ENCODE data around the gene HRG.

HRG gene, protein sequence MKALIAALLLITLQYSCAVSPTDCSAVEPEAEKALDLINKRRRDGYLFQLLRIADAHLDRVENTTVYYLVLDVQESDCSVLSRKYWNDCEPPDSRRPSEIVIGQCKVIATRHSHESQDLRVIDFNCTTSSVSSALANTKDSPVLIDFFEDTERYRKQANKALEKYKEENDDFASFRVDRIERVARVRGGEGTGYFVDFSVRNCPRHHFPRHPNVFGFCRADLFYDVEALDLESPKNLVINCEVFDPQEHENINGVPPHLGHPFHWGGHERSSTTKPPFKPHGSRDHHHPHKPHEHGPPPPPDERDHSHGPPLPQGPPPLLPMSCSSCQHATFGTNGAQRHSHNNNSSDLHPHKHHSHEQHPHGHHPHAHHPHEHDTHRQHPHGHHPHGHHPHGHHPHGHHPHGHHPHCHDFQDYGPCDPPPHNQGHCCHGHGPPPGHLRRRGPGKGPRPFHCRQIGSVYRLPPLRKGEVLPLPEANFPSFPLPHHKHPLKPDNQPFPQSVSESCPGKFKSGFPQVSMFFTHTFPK

DNA sequence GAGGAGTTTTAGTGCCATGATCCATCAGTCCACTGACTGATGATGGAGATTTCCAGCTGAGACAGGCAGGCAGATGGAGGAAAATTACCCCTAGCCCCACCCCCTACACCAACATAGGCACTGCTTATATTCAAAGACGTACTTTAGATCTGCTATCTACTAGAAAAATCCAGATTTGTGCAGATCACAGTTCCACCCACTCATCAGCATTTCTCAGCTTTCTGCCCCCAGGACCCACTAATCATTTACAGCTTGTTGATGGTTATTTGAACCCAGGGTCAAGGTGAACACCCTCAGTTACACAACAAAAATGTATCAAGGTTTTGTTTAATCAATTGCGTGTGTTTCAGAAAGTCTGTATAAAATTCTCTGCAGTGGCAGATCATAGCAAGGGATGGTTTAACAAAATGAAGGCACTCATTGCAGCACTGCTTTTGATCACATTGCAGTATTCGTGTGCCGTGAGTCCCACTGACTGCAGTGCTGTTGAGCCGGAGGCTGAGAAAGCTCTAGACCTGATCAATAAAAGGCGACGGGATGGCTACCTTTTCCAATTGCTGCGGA, at the start of gene HRG:
Gene HRG (plus strand): TSS at position 390 of the 564 bp plus-strand sequence. CDS start 18 bp downstream, at position 408.
- Mint-ChIP-seq H3K27ac (no peak within 1 kb of the TSS), H3K4me1 (ENCODE audit: low read depth) (peaks cover 11% of the 10 kb centered on the region), H3K36me3 (no peaks in the 10 kb centered on the region), H3K9me3 (ENCODE audit: low read depth) (no peaks in the 10 kb centered on the region), H3K4me3 (no peak within 1 kb of the TSS), H3K27me3 (peaks cover 1% of the 10 kb centered on the region)

DNA sequence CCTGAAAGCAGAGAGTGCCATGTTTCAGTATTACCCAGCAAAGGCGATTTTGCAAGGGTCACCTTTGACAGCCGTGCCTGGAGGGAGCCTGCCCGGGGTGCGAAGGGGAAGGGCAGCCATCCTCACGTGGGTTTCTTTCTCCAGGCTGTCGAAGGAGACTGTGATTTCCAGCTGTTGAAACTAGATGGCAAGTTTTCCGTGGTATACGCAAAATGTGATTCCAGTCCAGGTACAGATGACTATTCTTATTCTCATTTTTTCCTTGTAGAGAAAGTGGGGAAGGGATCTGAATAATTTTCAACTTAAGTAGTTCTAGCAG, 49.6 kb upstream of the HRG start:
- Mint-ChIP-seq H3K4me3 (no peak overlapping the region), H3K27ac (no peak overlapping the region), H3K4me1 (ENCODE audit: low read depth) (peaks cover 20% of the 10 kb centered on the region), H3K27me3 (peaks cover 11% of the 10 kb centered on the region), H3K9me3 (ENCODE audit: low read depth) (no peaks in the 10 kb centered on the region), H3K36me3 (no peaks in the 10 kb centered on the region)

DNA sequence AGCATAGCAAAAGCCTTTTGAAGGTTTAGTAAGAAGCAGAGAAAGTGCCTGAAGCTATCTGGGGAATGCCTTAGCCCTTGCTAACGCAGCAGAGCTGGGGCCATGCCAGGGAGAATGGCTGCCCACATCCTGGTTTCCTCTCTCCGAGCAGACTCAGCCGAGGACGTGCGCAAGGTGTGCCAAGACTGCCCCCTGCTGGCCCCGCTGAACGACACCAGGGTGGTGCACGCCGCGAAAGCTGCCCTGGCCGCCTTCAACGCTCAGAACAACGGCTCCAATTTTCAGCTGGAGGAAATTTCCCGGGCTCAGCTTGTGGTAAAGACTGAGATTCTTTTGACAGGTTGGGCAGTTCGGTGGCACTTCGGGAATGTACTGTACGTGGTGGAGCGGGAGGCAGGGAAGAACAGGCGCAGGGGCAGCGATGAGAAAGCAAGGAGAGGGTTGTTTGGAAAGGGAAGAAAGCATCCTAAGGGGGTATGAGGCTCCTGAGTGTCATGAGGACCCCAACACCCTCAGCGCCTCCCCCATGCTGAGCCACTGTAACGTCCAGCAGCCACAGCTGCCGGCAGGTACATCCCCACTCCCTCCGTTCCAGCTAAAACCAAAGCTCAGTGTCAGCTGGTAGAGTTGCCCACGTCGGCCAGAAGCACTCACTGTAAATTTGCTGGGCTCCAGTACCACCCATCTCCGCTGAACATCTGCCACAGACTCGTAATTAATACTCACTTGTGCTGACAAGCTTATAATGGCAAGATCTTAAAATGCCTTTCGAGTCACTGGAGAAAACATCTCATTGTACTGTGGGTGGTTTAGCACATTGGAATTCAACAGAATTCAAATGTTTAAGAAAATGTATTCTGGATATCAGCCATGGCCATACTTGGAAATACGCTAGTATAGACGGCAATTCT, 48.5 kb upstream of the HRG start:
- peak overlapping the region; percentile 76 for H3K27ac Mint-ChIP-seq
- H3K9me3 Mint-ChIP-seq (ENCODE audit: low read depth) = no peaks in the 10 kb centered on the region
- H3K36me3 Mint-ChIP-seq = no peaks in the 10 kb centered on the region
- peaks cover 11% of the 10 kb centered on the region for H3K27me3 Mint-ChIP-seq
- H3K4me3 Mint-ChIP-seq = peak overlapping the region; percentile 76
- H3K4me1 Mint-ChIP-seq (ENCODE audit: low read depth) = peaks cover 20% of the 10 kb centered on the region

DNA sequence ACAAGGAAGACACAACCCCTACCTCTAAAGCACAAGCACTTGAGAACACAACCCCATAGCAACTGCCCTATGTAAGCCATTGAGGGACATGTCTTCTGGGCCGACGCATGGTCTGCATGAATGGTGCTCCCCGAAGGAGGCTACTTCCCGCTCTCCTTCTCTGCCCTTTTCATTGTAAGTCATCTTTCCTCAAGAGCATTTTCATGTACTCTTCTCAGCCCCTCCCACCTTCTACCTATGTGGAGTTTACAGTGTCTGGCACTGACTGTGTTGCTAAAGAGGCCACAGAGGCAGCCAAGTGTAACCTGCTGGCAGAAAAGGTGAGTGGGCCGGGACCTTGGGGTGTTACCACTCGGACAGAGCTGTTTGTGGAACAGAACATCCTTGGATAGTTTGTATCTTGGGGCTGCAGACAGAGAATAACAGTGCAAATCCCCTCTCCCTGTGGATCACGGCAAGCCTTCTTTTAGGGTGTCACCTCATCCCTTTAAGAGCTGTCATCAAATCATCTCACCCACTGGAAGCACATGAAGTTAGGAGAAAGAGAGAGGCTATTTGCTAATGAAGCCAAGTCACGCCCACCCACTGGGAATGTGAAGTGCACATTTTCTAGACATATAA, 47.4 kb upstream of the HRG start:
- Mint-ChIP-seq H3K4me1 (ENCODE audit: low read depth) (peaks cover 20% of the 10 kb centered on the region), H3K4me3 (no peak overlapping the region), H3K27me3 (peaks cover 14% of the 10 kb centered on the region), H3K9me3 (ENCODE audit: low read depth) (no peaks in the 10 kb centered on the region), H3K27ac (no peak overlapping the region), H3K36me3 (no peaks in the 10 kb centered on the region)

DNA sequence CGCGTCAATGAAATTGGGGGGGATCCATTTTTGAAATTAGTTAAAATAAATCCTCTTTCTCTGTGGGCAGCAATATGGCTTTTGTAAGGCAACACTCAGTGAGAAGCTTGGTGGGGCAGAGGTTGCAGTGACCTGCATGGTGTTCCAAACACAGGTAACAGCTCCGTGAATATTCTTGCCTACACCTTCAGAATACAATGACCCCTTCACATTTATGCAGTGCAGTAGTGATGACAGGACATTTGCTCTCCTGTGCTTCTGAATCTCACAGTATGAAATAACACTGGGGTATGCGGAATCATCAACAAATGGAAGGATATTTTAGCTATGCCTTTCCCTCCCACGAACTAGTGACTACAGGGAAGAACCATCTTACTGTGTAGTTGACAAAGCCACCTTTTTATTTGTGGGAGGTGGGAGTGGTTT, 46.0 kb upstream of the HRG start:
- peaks cover 14% of the 10 kb centered on the region for H3K4me1 Mint-ChIP-seq (ENCODE audit: low read depth)
- no peaks in the 10 kb centered on the region for H3K9me3 Mint-ChIP-seq (ENCODE audit: low read depth)
- peaks cover 12% of the 10 kb centered on the region for H3K27me3 Mint-ChIP-seq
- H3K27ac Mint-ChIP-seq = no peak overlapping the region
- H3K36me3 Mint-ChIP-seq = no peaks in the 10 kb centered on the region
- no peak overlapping the region for H3K4me3 Mint-ChIP-seq

DNA sequence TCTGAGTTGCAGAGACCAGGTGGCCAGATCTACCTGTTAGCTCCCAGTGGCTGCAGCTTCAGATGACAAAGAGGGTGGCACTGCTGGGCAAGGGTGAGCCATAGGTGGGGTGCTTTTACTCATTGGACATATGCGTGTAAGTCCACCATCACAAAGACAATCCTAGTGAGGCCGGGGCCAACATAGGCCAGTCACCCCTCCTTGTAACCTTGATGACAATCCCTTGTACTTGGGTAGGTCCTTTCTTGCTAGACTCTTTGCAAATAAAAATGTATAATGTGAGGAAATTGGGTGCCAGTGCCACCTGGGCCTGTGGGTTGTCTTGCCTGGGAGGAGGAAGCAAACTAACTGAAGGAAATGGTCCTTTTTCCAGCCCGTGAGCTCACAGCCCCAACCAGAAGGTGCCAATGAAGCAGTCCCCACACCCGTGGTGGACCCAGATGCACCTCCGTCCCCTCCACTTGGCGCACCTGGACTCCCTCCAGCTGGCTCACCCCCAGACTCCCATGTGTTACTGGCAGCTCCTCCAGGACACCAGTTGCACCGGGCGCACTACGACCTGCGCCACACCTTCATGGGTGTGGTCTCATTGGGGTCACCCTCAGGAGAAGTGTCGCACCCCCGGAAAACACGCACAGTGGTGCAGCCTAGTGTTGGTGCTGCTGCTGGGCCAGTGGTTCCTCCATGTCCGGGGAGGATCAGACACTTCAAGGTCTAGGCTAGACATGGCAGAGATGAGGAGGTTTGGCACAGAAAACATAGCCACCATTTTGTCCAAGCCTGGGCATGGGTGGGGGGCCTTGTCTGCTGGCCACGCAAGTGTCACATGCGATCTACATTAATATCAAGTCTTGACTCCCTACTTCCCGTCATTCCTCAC, 45.4 kb upstream of the HRG start:
- H3K9me3 Mint-ChIP-seq (ENCODE audit: low read depth) = no peaks in the 10 kb centered on the region
- no peak overlapping the region for H3K27ac Mint-ChIP-seq
- peaks cover 10% of the 10 kb centered on the region for H3K27me3 Mint-ChIP-seq
- no peaks in the 10 kb centered on the region for H3K36me3 Mint-ChIP-seq
- H3K4me1 Mint-ChIP-seq (ENCODE audit: low read depth) = peaks cover 12% of the 10 kb centered on the region
- no peak overlapping the region for H3K4me3 Mint-ChIP-seq

DNA sequence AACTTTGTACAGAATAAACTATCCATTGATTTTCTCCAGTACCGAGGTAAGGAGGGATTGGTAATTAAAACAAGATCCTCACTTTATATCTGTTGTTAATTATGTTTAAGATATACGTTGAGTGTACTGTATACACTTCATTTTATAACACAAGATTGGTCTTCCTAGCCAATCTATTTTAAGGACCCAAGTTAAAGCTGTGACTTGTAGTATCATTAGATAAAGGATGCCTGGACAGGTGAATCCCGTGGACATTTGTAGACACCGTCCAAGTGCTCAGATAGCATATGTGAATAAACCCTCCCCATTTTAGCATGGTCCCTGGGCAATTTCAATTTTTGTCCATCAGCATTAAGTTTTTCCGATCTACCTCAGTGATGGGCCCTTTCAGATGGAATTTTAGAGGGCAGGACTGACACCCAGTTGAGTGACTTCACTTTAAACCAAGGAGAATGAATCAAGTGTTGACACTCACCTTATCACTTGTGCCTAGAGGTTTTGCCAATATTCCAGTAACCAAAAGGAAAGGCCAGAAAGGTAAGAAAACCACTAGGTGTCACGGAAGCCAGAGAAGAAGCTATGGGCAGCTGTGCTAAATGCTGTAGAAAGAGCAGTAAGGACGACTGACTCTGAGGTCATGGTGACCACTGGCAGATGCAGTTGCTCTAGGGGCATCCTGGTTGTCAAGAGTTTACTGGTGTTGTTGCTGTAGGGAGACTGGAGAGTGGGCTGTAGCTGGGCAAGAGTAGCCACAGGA, 43.7 kb upstream of the HRG start:
- Mint-ChIP-seq H3K9me3 (ENCODE audit: low read depth) (no peaks in the 10 kb centered on the region), H3K4me3 (no peak overlapping the region)

DNA sequence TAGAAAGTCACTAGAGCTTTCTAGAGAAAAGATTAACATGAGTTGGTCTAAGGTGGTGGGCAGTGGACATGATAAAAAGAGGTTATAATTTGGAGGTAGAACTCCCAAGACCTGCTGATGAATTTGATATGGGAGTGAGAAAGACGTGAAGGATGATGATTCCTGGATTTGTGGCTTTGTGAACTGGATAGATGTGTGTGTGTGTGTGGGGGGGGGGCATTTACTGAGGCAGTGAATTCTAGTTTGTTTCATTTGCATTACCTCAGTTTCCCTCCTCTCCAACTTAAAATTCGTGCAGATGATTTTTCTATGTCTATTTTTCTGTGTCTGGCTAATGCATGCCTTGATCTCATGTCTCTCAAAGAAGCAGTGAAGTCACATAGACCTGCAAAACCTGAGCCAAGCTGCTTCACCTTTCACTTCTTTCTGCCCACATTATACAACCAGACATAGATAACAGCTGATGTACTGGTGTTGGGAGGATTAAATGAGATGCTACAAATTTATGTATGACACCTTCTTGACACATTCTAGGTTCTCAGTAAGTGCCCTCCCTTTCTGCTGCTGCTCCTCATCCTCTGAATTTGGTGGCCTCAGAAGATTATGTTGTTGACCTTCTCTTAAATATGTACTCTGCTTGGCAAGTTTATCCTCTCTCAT, 43.0 kb upstream of the HRG start:
- Mint-ChIP-seq H3K36me3 (no peaks in the 10 kb centered on the region), H3K27ac (no peak overlapping the region), H3K27me3 (peaks cover 9% of the 10 kb centered on the region), H3K4me3 (no peak overlapping the region), H3K9me3 (ENCODE audit: low read depth) (no peaks in the 10 kb centered on the region), H3K4me1 (ENCODE audit: low read depth) (no peaks in the 10 kb centered on the region)

More for the DNA sequence above, 43.7 kb upstream of the HRG start:
- Mint-ChIP-seq H3K27me3 (peaks cover 10% of the 10 kb centered on the region), H3K27ac (no peak overlapping the region), H3K36me3 (no peaks in the 10 kb centered on the region), H3K4me1 (ENCODE audit: low read depth) (peaks cover 4% of the 10 kb centered on the region)

DNA sequence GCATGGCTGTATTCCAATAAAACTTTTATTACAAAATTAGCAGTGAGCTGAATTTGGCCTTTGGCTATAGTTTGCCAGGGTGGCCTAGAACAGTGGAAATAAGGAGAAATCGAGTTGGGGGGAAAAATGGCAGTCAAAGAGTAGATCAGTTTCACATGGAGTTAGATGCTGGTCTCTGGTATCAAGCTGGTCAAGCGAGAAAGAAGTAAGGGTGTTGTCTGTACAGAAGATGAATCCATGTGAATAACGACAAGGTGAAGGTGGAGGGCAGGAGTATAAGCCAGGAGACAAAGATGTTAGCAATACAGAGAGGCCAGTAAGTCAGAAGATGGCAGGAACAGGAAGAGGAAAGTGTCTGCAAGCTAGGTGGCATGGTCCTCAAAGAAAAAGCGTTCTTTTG, 41.2 kb upstream of the HRG start:
- Mint-ChIP-seq H3K27ac (no peak overlapping the region), H3K36me3 (no peaks in the 10 kb centered on the region), H3K4me1 (ENCODE audit: low read depth) (no peaks in the 10 kb centered on the region), H3K9me3 (ENCODE audit: low read depth) (no peaks in the 10 kb centered on the region), H3K4me3 (no peak overlapping the region), H3K27me3 (peaks cover 7% of the 10 kb centered on the region)

DNA sequence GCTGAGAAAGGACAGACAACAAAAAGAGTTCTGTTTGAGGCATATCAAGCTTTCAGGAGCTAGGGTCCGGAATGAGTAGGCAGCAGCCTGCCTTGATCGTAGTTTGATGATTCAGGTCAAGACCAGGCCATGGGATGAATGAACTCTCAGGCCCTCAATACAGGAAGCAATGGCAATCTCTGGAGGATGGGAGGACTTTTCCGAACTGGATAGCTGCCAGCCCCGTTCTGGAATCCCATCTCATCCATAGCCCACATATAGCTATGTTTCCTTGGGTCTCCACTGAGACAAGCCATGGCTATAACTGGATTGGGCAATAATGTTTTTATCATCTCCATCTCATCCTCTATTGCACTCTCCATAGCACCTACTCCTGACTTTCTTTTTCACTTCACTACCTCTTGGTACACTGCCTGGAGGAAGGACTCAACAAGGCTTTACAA, 40.2 kb upstream of the HRG start:
- no peaks in the 10 kb centered on the region for H3K4me1 Mint-ChIP-seq (ENCODE audit: low read depth)
- no peaks in the 10 kb centered on the region for H3K36me3 Mint-ChIP-seq
- no peak overlapping the region for H3K27ac Mint-ChIP-seq
- H3K9me3 Mint-ChIP-seq (ENCODE audit: low read depth) = no peaks in the 10 kb centered on the region
- H3K4me3 Mint-ChIP-seq = no peak overlapping the region
- peaks cover 9% of the 10 kb centered on the region for H3K27me3 Mint-ChIP-seq

DNA sequence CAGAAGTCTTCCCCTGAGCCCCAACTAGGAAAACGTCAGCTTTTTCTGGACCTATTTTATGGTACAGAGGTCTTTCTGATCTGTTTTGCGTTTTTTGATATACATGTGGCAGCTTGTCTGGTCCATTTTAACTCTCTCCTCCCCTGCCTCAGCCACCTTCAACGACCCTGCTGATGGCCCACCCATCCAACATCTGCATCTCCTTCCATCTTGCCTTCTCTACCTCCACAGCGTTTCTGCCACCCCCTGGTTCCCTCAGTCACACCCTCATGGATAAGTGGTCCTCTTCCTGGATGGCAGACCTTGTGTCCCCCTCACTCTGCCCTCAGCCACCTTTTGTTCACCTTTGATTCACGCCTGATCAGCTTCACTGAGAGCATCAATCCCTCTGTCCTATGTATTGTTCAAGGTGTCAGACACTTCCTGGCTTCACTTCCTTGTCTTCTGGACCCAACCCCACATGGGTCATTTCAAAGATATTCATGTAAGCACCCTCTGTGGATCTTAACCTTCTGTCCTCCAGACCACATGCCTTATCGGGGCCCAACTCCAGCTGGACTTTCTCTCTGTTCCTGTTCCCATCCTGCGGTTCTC, 39.5 kb upstream of the HRG start:
- Mint-ChIP-seq H3K4me3 (no peak overlapping the region), H3K27ac (no peak overlapping the region), H3K36me3 (no peaks in the 10 kb centered on the region), H3K27me3 (peaks cover 9% of the 10 kb centered on the region), H3K9me3 (ENCODE audit: low read depth) (no peaks in the 10 kb centered on the region), H3K4me1 (ENCODE audit: low read depth) (no peaks in the 10 kb centered on the region)

DNA sequence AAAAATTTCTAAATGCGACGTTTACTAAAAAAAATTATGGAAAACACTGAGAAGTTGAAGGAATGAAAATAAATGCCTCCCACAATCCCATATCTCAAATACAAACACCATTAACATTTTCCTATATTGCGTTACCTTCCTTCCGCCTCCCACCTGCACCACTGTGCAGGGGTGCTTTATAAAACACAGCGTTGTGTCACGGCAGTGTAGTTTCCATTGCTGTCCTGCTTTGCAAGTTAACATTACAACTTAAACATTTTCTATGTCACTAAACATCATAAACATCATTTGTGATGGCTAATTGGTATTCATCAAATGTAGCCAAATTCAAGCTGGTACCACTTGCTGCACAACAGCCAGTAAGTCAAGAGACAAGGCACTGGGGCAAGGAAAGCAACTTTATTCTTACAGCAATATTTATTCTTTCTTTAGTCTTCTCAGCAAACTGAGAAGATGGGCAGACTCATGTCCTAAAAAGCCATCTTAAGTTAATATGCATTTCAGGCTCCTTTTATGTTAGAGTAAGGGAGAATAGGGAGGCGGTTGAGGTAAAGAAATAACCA, 37.9 kb upstream of the HRG start:
- Mint-ChIP-seq H3K4me1 (ENCODE audit: low read depth) (no peaks in the 10 kb centered on the region), H3K9me3 (ENCODE audit: low read depth) (no peaks in the 10 kb centered on the region), H3K27ac (no peak overlapping the region), H3K36me3 (no peaks in the 10 kb centered on the region), H3K27me3 (peaks cover 6% of the 10 kb centered on the region), H3K4me3 (no peak overlapping the region)
